Peyer's patch (tissue), 4 donors: ENCODE data around the gene SH3RF3.

Source experiments
- CTCF ChIP-seq, 6 experiments: fragments of 450-650 bp in 4 of 6; fragments of 200-600 bp in 2 of 6; sonication (generic) in 1 of 6; IDR thresholded peaks; one replicate each; pipeline ENCODE4 v1.5.1; 2017 to 2019; ENCODE audit warnings: antibody characterized with exemption in 6 of 6, mild to moderate bottlenecking in 3 of 6, moderate library complexity in 1 of 6
- POLR2A ChIP-seq, 2 donors: fragments of 450-650 bp; IDR thresholded peaks; one replicate each; pipeline ENCODE4 v1.5.1; 2017; ENCODE audit warnings: antibody characterized with exemption in 2 of 2, mild to moderate bottlenecking in 2 of 2, moderate library complexity in 2 of 2

- TF ChIP-seq POLR2A (IDR thresholded peaks at IDR 0.05) (no peak), CTCF (IDR thresholded peaks at IDR 0.05) (no peak)
Observed at GRCh38 chr2:109186656-109187250, 57.7 kb downstream of the SH3RF3 start.
